ENCODE results near the gene TRPC1.

- TF ChIP-seq EZH2 (IDR thresholded peaks at IDR 0.05; ENCODE audit: low read length) = no peak
- TF ChIP-seq, protein P1, sequence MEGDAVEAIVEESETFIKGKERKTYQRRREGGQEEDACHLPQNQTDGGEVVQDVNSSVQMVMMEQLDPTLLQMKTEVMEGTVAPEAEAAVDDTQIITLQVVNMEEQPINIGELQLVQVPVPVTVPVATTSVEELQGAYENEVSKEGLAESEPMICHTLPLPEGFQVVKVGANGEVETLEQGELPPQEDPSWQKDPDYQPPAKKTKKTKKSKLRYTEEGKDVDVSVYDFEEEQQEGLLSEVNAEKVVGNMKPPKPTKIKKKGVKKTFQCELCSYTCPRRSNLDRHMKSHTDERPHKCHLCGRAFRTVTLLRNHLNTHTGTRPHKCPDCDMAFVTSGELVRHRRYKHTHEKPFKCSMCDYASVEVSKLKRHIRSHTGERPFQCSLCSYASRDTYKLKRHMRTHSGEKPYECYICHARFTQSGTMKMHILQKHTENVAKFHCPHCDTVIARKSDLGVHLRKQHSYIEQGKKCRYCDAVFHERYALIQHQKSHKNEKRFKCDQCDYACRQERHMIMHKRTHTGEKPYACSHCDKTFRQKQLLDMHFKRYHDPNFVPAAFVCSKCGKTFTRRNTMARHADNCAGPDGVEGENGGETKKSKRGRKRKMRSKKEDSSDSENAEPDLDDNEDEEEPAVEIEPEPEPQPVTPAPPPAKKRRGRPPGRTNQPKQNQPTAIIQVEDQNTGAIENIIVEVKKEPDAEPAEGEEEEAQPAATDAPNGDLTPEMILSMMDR (optimal IDR thresholded peaks at IDR 0.05 in 1 of 3, IDR thresholded peaks at IDR 0.05 in 1 of 3, conservative IDR thresholded peaks at IDR 0.05 in 1 of 3; ENCODE audit: extremely low read depth in 1 of 3, insufficient read depth in 2 of 3, low read length in 3 of 3) = no peak
These were observed 14.6 kb downstream of the TRPC1 start for GRCh38 chr3:142738396-142738795.

All from keratinocyte (primary cell).